AG04450 (cell line): ENCODE measurements around the gene ESPNL. TPM values are rescaled to one million over a fixed set of nuclear protein-coding genes. Genes with fewer than 3 reads are reported as not detected.
"Not testable (repeated sequence)": the region's sequence is repeated elsewhere in the genome, so short reads cannot be mapped to it uniquely, and the experiment has no call there.

Source experiments
- CTCF ChIA-PET: fragments of 300-600, 350-600 bp; formaldehyde crosslinking; extraction: SDS; loops from one replicate; lab custom pipeline; 2022; ENCODE audit warnings: antibody characterized with exemption, inconsistent platforms; lab: Charles Lee
- POLR2A ChIA-PET: fragments of 350-600 bp; formaldehyde crosslinking; extraction: SDS; loops from one replicate; lab custom pipeline; 2021; ENCODE audit warnings: antibody characterized with exemption, inconsistent platforms; lab: Yijun Ruan, JAX
- DNase-seq: peaks from one replicate; pipeline ENCODE4 v3.0.0-alpha.2; 2011; ENCODE audit warnings: low read depth, low spot score
- H3K27ac ChIP-seq: one replicate; pipeline ENCODE4 v1.5.1; 2012; ENCODE audit warnings: low read depth, low read length, control low read depth
- H3K27me3 ChIP-seq: one replicate; pipeline ENCODE4 v1.6.0; 2012; ENCODE audit warnings: low read length; ENCODE audit not compliant: control insufficient read depth, insufficient read depth
- H3K4me3 ChIP-seq: 2 replicates; pipeline ENCODE4 v1.5.1; 2011; ENCODE audit warnings: mild to moderate bottlenecking, low read depth, low read length, control low read depth
- H3K9me3 ChIP-seq: 2 replicates; pipeline ENCODE4 v1.5.1; 2012; ENCODE audit warnings: low read length; ENCODE audit not compliant: control insufficient read depth, insufficient read depth
- CTCF ChIP-seq: IDR thresholded peaks from 2 replicates; pipeline ENCODE4 v1.5.1; 2011; ENCODE audit warnings: low read depth, low read length, control low read depth, inconsistent platforms
- polyA minus RNA-seq: library from RNA; depleted of rRNA, polyadenylated mRNA; stranded (reverse); fragments of >200 nt; gene quantifications from 2 replicates; pipeline ENCODE4 v1.2.3, GENCODE V29; 2011; rRNA and poly(A)+ RNA removed
- polyA plus RNA-seq: library from polyadenylated mRNA; depleted of rRNA; stranded (reverse); fragments of >200 nt; gene quantifications from 2 replicates; pipeline ENCODE4 v1.2.3, GENCODE V29; 2011; rRNA removed

Gene ESPNL
- polyA plus RNA-seq (1.0 TPM in 2 replicates), polyA minus RNA-seq (0.69 and 0.70 TPM in 2 replicates)

GRCh38 chr2:238100049-238100820 lies at the start of gene ESPNL:
Gene ESPNL, plus strand, starts transcription at chr2:238100340. Its CDS starts 80 bp downstream, at chr2:238100420.
- POLR2A ChIA-PET = no interaction called here
- no peak for TF ChIP-seq CTCF
- CTCF ChIA-PET = no interaction called here
- Histone ChIP-seq H3K27me3 (no peaks in the 10 kb centered on the region), H3K9me3 (peaks cover 9% of the 10 kb centered on the region; the same call in 1 of the 2 replicates), H3K27ac (no peak within 1 kb of the TSS), H3K4me3 (no peak within 1 kb of the TSS)
- DNase-seq = no peak

GRCh38 chr2:238053191-238053776 lies 46.9 kb upstream of the ESPNL start:
- Histone ChIP-seq H3K27ac (no peak overlapping the region), H3K4me3 (no peak overlapping the region), H3K9me3 (peaks cover 2% of the 10 kb centered on the region), H3K27me3 (no peaks in the 10 kb centered on the region)
- no peak for TF ChIP-seq CTCF
- CTCF ChIA-PET = interaction anchor here (0.7 to 1.4 kb wide), 3 partner anchors 17 to 968 kb away, joined by 3 to 8 read pairs (median 5); no protein-coding TSS in a partner anchor
- POLR2A ChIA-PET = no interaction called here
- no peak for DNase-seq

- POLR2A ChIA-PET = no interaction called here
Measured at GRCh38 chr2:238055841-238056240, 44.3 kb upstream of the ESPNL start.

GRCh38 chr2:238057696-238058575 lies 42.2 kb upstream of the ESPNL start:
- DNase-seq, CTCF ChIA-PET, POLR2A ChIA-PET: not testable (repeated sequence)

More at GRCh38 chr2:238055841-238056240, 44.3 kb upstream of the ESPNL start:
- DNase-seq = no peak
- H3K27ac ChIP-seq = no peak overlapping the region
- CTCF ChIA-PET = no interaction called here
- H3K27me3 ChIP-seq = no peaks in the 10 kb centered on the region
- H3K4me3 ChIP-seq = no peak overlapping the region
- TF ChIP-seq CTCF = no peak
- no peaks in the 10 kb centered on the region; the same call in 1 of the 2 replicates for H3K9me3 ChIP-seq

DNA sequence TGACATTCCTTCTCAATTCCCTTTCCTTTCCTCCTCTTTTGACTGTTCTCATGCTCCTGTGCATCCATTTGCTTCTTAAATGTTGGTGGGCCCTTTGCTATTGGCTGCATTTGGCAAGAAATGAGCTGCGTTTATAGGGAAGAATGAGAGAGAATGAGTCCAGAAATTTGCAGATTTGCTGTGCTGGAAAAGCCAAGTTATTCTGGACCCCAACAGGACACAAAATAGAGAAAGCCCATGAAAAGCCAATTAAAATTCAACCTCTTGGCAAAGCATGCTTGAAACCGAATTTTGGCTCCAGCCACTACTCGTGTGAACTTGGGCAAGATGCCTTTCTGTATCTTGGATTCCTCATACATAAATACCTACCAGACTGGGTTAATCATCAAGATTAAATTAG lies 40.6 kb upstream of the ESPNL start:
- POLR2A ChIA-PET = no interaction called here
- TF ChIP-seq CTCF = no peak

More at GRCh38 chr2:238057696-238058575, 42.2 kb upstream of the ESPNL start:
- H3K27me3 ChIP-seq, H3K27ac ChIP-seq, H3K4me3 ChIP-seq, H3K9me3 ChIP-seq: not testable (repeated sequence)

More for the DNA sequence above, 40.6 kb upstream of the ESPNL start:
- H3K27ac ChIP-seq = peak overlapping the region; percentile 11
- CTCF ChIA-PET = interaction anchor here (0.6 to 0.7 kb wide), 2 partner anchors 135 to 210 kb away, joined by 4 to 5 read pairs; no protein-coding TSS in a partner anchor
- H3K4me3 ChIP-seq = peak overlapping the region; percentile 79
- DNase-seq = no peak
- H3K27me3 ChIP-seq = no peaks in the 10 kb centered on the region
- no peaks in the 10 kb centered on the region; the same call in 1 of the 2 replicates for H3K9me3 ChIP-seq
